H9 (cell line): ENCODE results near the gene CHSY1. TPM values are rescaled to one million over a fixed set of nuclear protein-coding genes. Genes with fewer than 3 reads are reported as not detected.

Experiments
- DNase-seq: peaks from one replicate; pipeline ENCODE4 v3.0.0-alpha.2; 2017
- H2AFZ ChIP-seq: one replicate; pipeline ENCODE4 v1.6.1; 2013; ENCODE audit warnings: mild to moderate bottlenecking, low read length, control low read depth, moderate library complexity
- H2AK5ac ChIP-seq: 2 replicates; pipeline ENCODE4 v1.6.1; 2013; ENCODE audit warnings: low read length, control low read depth, mixed read lengths; ENCODE audit not compliant: insufficient read length
- H2BK120ac ChIP-seq: one replicate; pipeline ENCODE4 v1.6.1; 2013; ENCODE audit warnings: low read depth, mild to moderate bottlenecking, low read length, control low read depth, inconsistent platforms; ENCODE audit not compliant: poor library complexity, severe bottlenecking
- H2BK12ac ChIP-seq: 2 replicates; pipeline ENCODE4 v1.6.1; 2013; ENCODE audit warnings: low read length, control low read depth, mixed read lengths, low read depth; ENCODE audit not compliant: insufficient read length
- H2BK15ac ChIP-seq: 2 replicates; pipeline ENCODE4 v1.6.1; 2013; ENCODE audit warnings: low read depth, low read length, control low read depth
- H2BK20ac ChIP-seq: one replicate; pipeline ENCODE4 v1.6.1; 2013; ENCODE audit warnings: low read depth, mild to moderate bottlenecking, low read length, control low read depth, inconsistent platforms; ENCODE audit not compliant: poor library complexity, severe bottlenecking
- H2BK5ac ChIP-seq: 2 replicates; pipeline ENCODE4 v1.6.1; 2013; ENCODE audit warnings: low read length, control low read depth, mixed read lengths; ENCODE audit not compliant: insufficient read length
- H3K14ac ChIP-seq: 2 replicates; pipeline ENCODE4 v1.6.1; 2013; ENCODE audit warnings: low read length, control low read depth; ENCODE audit not compliant: insufficient read depth
- H3K18ac ChIP-seq: 2 replicates; pipeline ENCODE4 v1.6.1; 2013; ENCODE audit warnings: low read depth, mild to moderate bottlenecking, mixed read lengths, low read length, control low read depth; ENCODE audit not compliant: insufficient read length
- H3K23ac ChIP-seq: 2 replicates; pipeline ENCODE4 v1.6.1; 2013; ENCODE audit warnings: low read length, control low read depth, mixed read lengths, low read depth; ENCODE audit not compliant: insufficient read length
- H3K23me2 ChIP-seq: 2 replicates; pipeline ENCODE4 v1.6.1; 2013; ENCODE audit warnings: low read depth, mild to moderate bottlenecking, mixed read lengths, low read length, control low read depth; ENCODE audit not compliant: insufficient read length, poor library complexity, severe bottlenecking
- H3K27ac ChIP-seq: 2 replicates; pipeline ENCODE4 v1.5.1; 2013; ENCODE audit warnings: low read length, control low read depth, mixed read lengths, low read depth; ENCODE audit not compliant: insufficient read length
- H3K27me3 ChIP-seq: 2 replicates; pipeline ENCODE4 v1.6.1; 2013; ENCODE audit warnings: low read length, control low read depth, inconsistent platforms; ENCODE audit not compliant: insufficient read depth
- H3K4ac ChIP-seq: 2 replicates; pipeline ENCODE4 v1.6.1; 2013; ENCODE audit warnings: low read depth, mild to moderate bottlenecking, control low read depth, inconsistent platforms, low read length, moderate library complexity
- H3K4me1 ChIP-seq: 2 replicates; pipeline ENCODE4 v1.6.1; 2013; ENCODE audit warnings: low read length, control low read depth, inconsistent platforms; ENCODE audit not compliant: insufficient read depth
- H3K4me2 ChIP-seq: 2 replicates; pipeline ENCODE4 v1.6.1; 2013; ENCODE audit warnings: low read length, control low read depth, mixed read lengths; ENCODE audit not compliant: insufficient read length, insufficient read depth
- H3K56ac ChIP-seq: 2 replicates; pipeline ENCODE4 v1.6.1; 2013; ENCODE audit warnings: low read depth, mild to moderate bottlenecking, mixed read lengths, low read length, control low read depth; ENCODE audit not compliant: insufficient read length
- H3K79me1 ChIP-seq: 2 replicates; pipeline ENCODE4 v1.6.1; 2013; ENCODE audit warnings: low read depth, mild to moderate bottlenecking, moderate library complexity, low read length, control low read depth, inconsistent platforms; ENCODE audit not compliant: insufficient read depth, poor library complexity, severe bottlenecking
- H3K79me2 ChIP-seq: 2 replicates; pipeline ENCODE4 v1.6.1; 2013; ENCODE audit warnings: low read length, control low read depth, inconsistent platforms; ENCODE audit not compliant: insufficient read depth
- H3K9ac ChIP-seq: 2 replicates; pipeline ENCODE4 v1.6.1; 2013; ENCODE audit warnings: low read length, control low read depth, mixed read lengths; ENCODE audit not compliant: insufficient read length; ENCODE audit errors: extremely low read depth
- H3K9me3 ChIP-seq: one replicate; pipeline ENCODE4 v1.6.1; 2013; ENCODE audit warnings: low read depth, low read length, inconsistent platforms; ENCODE audit not compliant: control insufficient read depth
- H3T11ph ChIP-seq: one replicate; pipeline ENCODE4 v1.6.1; 2013; ENCODE audit warnings: mild to moderate bottlenecking, low read length, control low read depth, inconsistent platforms
- H4K20me1 ChIP-seq: one replicate; pipeline ENCODE4 v1.6.1; 2013; ENCODE audit not compliant: control insufficient read depth, insufficient read length, insufficient read depth
- H4K5ac ChIP-seq: 2 replicates; pipeline ENCODE4 v1.6.1; 2013; ENCODE audit warnings: low read depth, mild to moderate bottlenecking, mixed read lengths, low read length, control low read depth; ENCODE audit not compliant: insufficient read length
- H4K8ac ChIP-seq: replicated peaks from 2 replicates; pipeline ENCODE4 v1.6.1; 2013; ENCODE audit warnings: low read length, control low read depth, mixed read lengths, low read depth; ENCODE audit not compliant: insufficient read length
- H4K91ac ChIP-seq: 2 replicates; pipeline ENCODE4 v1.6.1; 2013; ENCODE audit warnings: low read depth, mild to moderate bottlenecking, moderate library complexity, mixed read lengths, low read length, control low read depth; ENCODE audit not compliant: insufficient read length
- H3K27ac Mint-ChIP-seq, 3 experiments: 2 replicates in 2 of 3; 3 replicates in 1 of 3; pipeline ENCODE4 v1.8.0; 2020 to 2021; ENCODE audit warnings: mixed read lengths in 3 of 3, mild to moderate bottlenecking in 1 of 3, moderate library complexity in 1 of 3
- H3K27me3 Mint-ChIP-seq: 2 replicates; pipeline ENCODE4 v1.8.0; 2021; ENCODE audit warnings: low read depth, mild to moderate bottlenecking, moderate library complexity, mixed read lengths
- H3K36me3 Mint-ChIP-seq, 3 experiments: 2 replicates in 2 of 3; 3 replicates in 1 of 3; pipeline ENCODE4 v1.8.0; 2020 to 2021; ENCODE audit warnings: low read depth in 3 of 3, mixed read lengths in 3 of 3; ENCODE audit not compliant: insufficient read depth in 1 of 3
- H3K4me1 Mint-ChIP-seq, 2 experiments: 2 replicates each; pipeline ENCODE4 v1.8.0; 2020; ENCODE audit warnings: mixed read lengths in 2 of 2
- H3K4me3 Mint-ChIP-seq, 2 experiments: 2 replicates in 1 of 2; 3 replicates in 1 of 2; pipeline ENCODE4 v1.8.0; 2020 to 2021; ENCODE audit warnings: mild to moderate bottlenecking in 2 of 2, mixed read lengths in 2 of 2, moderate library complexity in 1 of 2
- H3K9me3 Mint-ChIP-seq, 2 experiments: 2 replicates in 1 of 2; 3 replicates in 1 of 2; pipeline ENCODE4 v1.8.0; 2020; ENCODE audit warnings: mild to moderate bottlenecking in 2 of 2, mixed read lengths in 2 of 2, moderate library complexity in 1 of 2
- CTCF ChIP-seq: fragments of 200-600 bp; sonication (generic); conservative IDR thresholded peaks from 3 replicates; pipeline ENCODE4 v1.8.0; 2021; ENCODE audit warnings: antibody characterized with exemption, mild to moderate bottlenecking
- WGBS: extraction: QIAGEN DNeasy Blood & Tissue Kit; methylation state at CpG from one replicate; pipeline ENCODE4 v1.1.7; 2013; ENCODE audit warnings: missing lambda C conversion rate, low lambda C conversion rate, mixed read lengths; ENCODE audit not compliant: insufficient read length; ENCODE audit errors: extremely low coverage; 5-methylcytosine and 5-hydroxymethylcytosine counted together
- total RNA-seq: library from RNA; stranded (reverse); gene quantifications from 2 replicates; pipeline ENCODE4 v1.2.1, GENCODE V29; 2021

Gene CHSY1
- total RNA-seq, 1 experiment from 2014 or later, result 68.3 TPM

GRCh38 chr15:101294731-101295606 is 43.1 kb upstream of the CHSY1 start, which contains the start of gene SNRPA1:
Gene SNRPA1, minus strand, starts transcription at chr15:101295248. Its CDS starts 70 bp downstream, at chr15:101295178.
- no peak within 1 kb of the TSS for H2AK5ac ChIP-seq
- peak within 1 kb of the TSS; percentile 84 to 95 (median 89); a peak in 6 of 7 replicates for H3K27ac Mint-ChIP-seq

More at GRCh38 chr15:101294731-101295606, 43.1 kb upstream of the CHSY1 start, which contains the start of gene SNRPA1:
- Histone ChIP-seq H3K9ac (peak within 1 kb of the TSS; percentile 92), H3K27ac (no peak within 1 kb of the TSS), H3K4ac (no peak within 1 kb of the TSS), H3K79me2 (peaks cover 21% of the 10 kb centered on the region), H3K18ac (no peak within 1 kb of the TSS), H3K79me1 (no peaks in the 10 kb centered on the region), H3K23me2 (peaks cover 7% of the 10 kb centered on the region), H3K56ac (no peak within 1 kb of the TSS), H2BK15ac (no peak within 1 kb of the TSS), H2BK20ac (no peak within 1 kb of the TSS), H2AFZ (no peak within 1 kb of the TSS), H3K4me1 (no peaks in the 10 kb centered on the region), H4K5ac (no peak within 1 kb of the TSS), H3K23ac (no peak within 1 kb of the TSS), H3K27me3 (no peaks in the 10 kb centered on the region), H3K14ac (peak within 1 kb of the TSS; percentile 72; the same call in 1 of the 2 replicates), H3K9me3 (no peaks in the 10 kb centered on the region), H3K4me2 (peak within 1 kb of the TSS; percentile 81), H4K20me1 (no peaks in the 10 kb centered on the region), H2BK5ac (no peak within 1 kb of the TSS), H4K8ac (no peak within 1 kb of the TSS), H2BK12ac (no peak within 1 kb of the TSS), H2BK120ac (no peak within 1 kb of the TSS), H4K91ac (no peak within 1 kb of the TSS), H3T11ph (no peak within 1 kb of the TSS)
- no CpG with 5 or more reads among the region's 87 CpGs for WGBS
- peaks cover 11 to 18% of the 10 kb centered on the region in 2 experiments for H3K4me1 Mint-ChIP-seq
- peaks cover 2 to 24% (median 19%) of the 10 kb centered on the region in 3 experiments; a peak in 5 of 7 replicates for H3K36me3 Mint-ChIP-seq
- H3K4me3 Mint-ChIP-seq, result peak within 1 kb of the TSS; percentile 91 to 92
- no peaks in the 10 kb centered on the region for H3K9me3 Mint-ChIP-seq
- no peaks in the 10 kb centered on the region for H3K27me3 Mint-ChIP-seq
- peak; percentile 95 for DNase-seq
- TF ChIP-seq CTCF, result no peak
